HPDE6-E6E7 (cell line): Measurements from ENCODE around the gene USP40.
"Not testable (repeated sequence)": the region's sequence is repeated elsewhere in the genome, so short reads cannot be mapped to it uniquely, and the experiment has no call there.

Source experiments
- DNase-seq: peaks from one replicate; pipeline ENCODE4 v3.0.0; 2011; ENCODE audit warnings: missing footprints; ENCODE audit errors: extremely low spot score

The USP40 gene

GRCh38 chr2:233566141-233566956 lies at the start of gene USP40:
USP40 (minus strand) TSS chr2:233566782; CDS start chr2:233565554, 1,228 bp downstream.
- peak; percentile 81 for DNase-seq

GRCh38 chr2:233611284-233611683 lies 44.7 kb upstream of the USP40 start:
- no peak for DNase-seq

- DNase-seq = no peak
These were observed 39.1 kb upstream of the USP40 start for GRCh38 chr2:233605680-233606079.

GRCh38 chr2:233604826-233605225 lies 38.2 kb upstream of the USP40 start:
- no peak for DNase-seq

GRCh38 chr2:233603520-233603919 lies 36.9 kb upstream of the USP40 start:
- no peak for DNase-seq

GRCh38 chr2:233602076-233602475 lies 35.5 kb upstream of the USP40 start:
- DNase-seq = no peak

GRCh38 chr2:233600386-233600785 lies 33.8 kb upstream of the USP40 start:
- DNase-seq = no peak

- DNase-seq = no peak
These were observed 32.4 kb upstream of the USP40 start for GRCh38 chr2:233598952-233599351.

- DNase-seq = no peak
These were observed 30.9 kb upstream of the USP40 start for GRCh38 chr2:233597522-233597921.

GRCh38 chr2:233593201-233593600 lies 26.6 kb upstream of the USP40 start:
- DNase-seq = no peak

GRCh38 chr2:233592706-233593105 lies 26.1 kb upstream of the USP40 start:
- DNase-seq = not testable (repeated sequence)

- no peak for DNase-seq
These were observed 21.8 kb upstream of the USP40 start for GRCh38 chr2:233588400-233588799.

GRCh38 chr2:233584210-233584609 lies 17.6 kb upstream of the USP40 start:
- no peak for DNase-seq

- DNase-seq = not testable (repeated sequence)
These were observed 16.8 kb upstream of the USP40 start for GRCh38 chr2:233583217-233583965.

GRCh38 chr2:233577341-233577740 lies 10.8 kb upstream of the USP40 start:
- DNase-seq = not testable (repeated sequence)

GRCh38 chr2:233572468-233572867 lies 5.9 kb upstream of the USP40 start:
- DNase-seq = no peak

GRCh38 chr2:233571462-233571861 lies 4.9 kb upstream of the USP40 start:
- DNase-seq = no peak

- DNase-seq = no peak
These were observed 4.4 kb upstream of the USP40 start for GRCh38 chr2:233571001-233571400.

GRCh38 chr2:233565685-233566140 lies 869 bp downstream of the USP40 start:
- DNase-seq = no peak

GRCh38 chr2:233563663-233564430 lies 2.7 kb downstream of the USP40 start:
- DNase-seq = no peak

- peak; percentile 36 for DNase-seq
These were observed 9.5 kb downstream of the USP40 start for GRCh38 chr2:233556881-233557736.
